BJ (cell line): ENCODE measurements around the gene CDH6. TPM values are rescaled to one million over a fixed set of nuclear protein-coding genes. Genes with fewer than 3 reads are reported as not detected.

Experiments
- CTCF ChIA-PET: fragments of 350-600 bp; formaldehyde crosslinking; extraction: SDS; loops from one replicate; lab custom pipeline; 2021; ENCODE audit warnings: antibody characterized with exemption, inconsistent platforms; lab: Yijun Ruan, JAX
- POLR2A ChIA-PET: fragments of 300-600 bp; sonication (Branson Sonifier 250); formaldehyde crosslinking; extraction: SDS; loops from one replicate; lab custom pipeline; 2021; ENCODE audit warnings: antibody characterized with exemption; lab: Charles Lee
- DNase-seq: peaks from one replicate; pipeline ENCODE4 v3.0.0-alpha.2; 2011; ENCODE audit warnings: low read depth
- H3K27me3 ChIP-seq: 2 replicates; pipeline ENCODE4 v1.6.0; 2011; ENCODE audit warnings: low read length; ENCODE audit not compliant: control insufficient read depth, insufficient read depth
- H3K36me3 ChIP-seq: 2 replicates; pipeline ENCODE4 v1.5.1; 2011; ENCODE audit warnings: low read length; ENCODE audit not compliant: control insufficient read depth, insufficient read depth
- H3K4me3 ChIP-seq: 2 replicates; pipeline ENCODE4 v1.5.1; 2011; ENCODE audit warnings: low read depth, mild to moderate bottlenecking, control low read depth, low read length
- CTCF ChIP-seq: IDR thresholded peaks from 2 replicates; pipeline ENCODE4 v1.5.1; 2011; ENCODE audit warnings: low read depth, mild to moderate bottlenecking, control low read depth, inconsistent platforms, low read length, moderate library complexity; ENCODE audit not compliant: insufficient read depth
- polyA plus RNA-seq: library from polyadenylated mRNA; depleted of rRNA; stranded (reverse); fragments of >200 nt; gene quantifications from 2 replicates; pipeline ENCODE4 v1.2.3, GENCODE V29; 2011

The CDH6 gene
- polyA plus RNA-seq, 1 experiment = 2.9 TPM

- Histone ChIP-seq H3K36me3 (no peaks in the 10 kb centered on the region), H3K4me3 (no peak overlapping the region), H3K27me3 (no peaks in the 10 kb centered on the region)
- POLR2A ChIA-PET = no interaction called here
- CTCF ChIA-PET = interaction anchor here (1.0 to 1.1 kb wide), 2 partner anchors 27 to 29 kb away, joined by 3 to 4 read pairs; no protein-coding TSS in a partner anchor
- TF ChIP-seq CTCF = no peak
- DNase-seq = no peak
These were observed 35.8 kb upstream of the CDH6 start for GRCh38 chr5:31157720-31158119.

- Histone ChIP-seq H3K4me3 (no peak overlapping the region), H3K36me3 (no peaks in the 10 kb centered on the region), H3K27me3 (no peaks in the 10 kb centered on the region)
- ChIA-PET CTCF (interaction anchor here (1.1 kb wide), 1 partner anchor 28 kb away, joined by 4 read pairs; no protein-coding TSS in a partner anchor), POLR2A (interaction anchor here (0.6 kb wide), 1 partner anchor 16 kb away, joined by 5 read pairs; no protein-coding TSS in a partner anchor)
- TF ChIP-seq CTCF = no peak
- DNase-seq = no peak
These were observed 34.8 kb upstream of the CDH6 start for GRCh38 chr5:31158686-31159085.

- Histone ChIP-seq H3K27me3 (no peaks in the 10 kb centered on the region), H3K36me3 (no peaks in the 10 kb centered on the region), H3K4me3 (no peak overlapping the region)
- POLR2A ChIA-PET = interaction anchor here (0.6 kb wide), 1 partner anchor 1041 kb away, joined by 5 read pairs; no protein-coding TSS in a partner anchor
- no peak for DNase-seq
- CTCF ChIA-PET = interaction anchor here (1.0 kb wide), 1 partner anchor 8 kb away, joined by 3 read pairs; no protein-coding TSS in a partner anchor
- no peak for TF ChIP-seq CTCF
These were observed 31.7 kb upstream of the CDH6 start for GRCh38 chr5:31161781-31162181.

GRCh38 chr5:31165729-31166128 lies 27.8 kb upstream of the CDH6 start:
- TF ChIP-seq CTCF = no peak
- DNase-seq = no peak
- Histone ChIP-seq H3K36me3 (no peaks in the 10 kb centered on the region), H3K27me3 (no peaks in the 10 kb centered on the region), H3K4me3 (no peak overlapping the region)
- ChIA-PET POLR2A (no interaction called here), CTCF (no interaction called here)

- TF ChIP-seq CTCF = no peak
- POLR2A ChIA-PET = no interaction called here
- Histone ChIP-seq H3K27me3 (no peaks in the 10 kb centered on the region), H3K36me3 (no peaks in the 10 kb centered on the region), H3K4me3 (no peak overlapping the region)
- DNase-seq = no peak
- CTCF ChIA-PET = interaction anchor here (0.5 to 2.5 kb wide), 4 partner anchors 10 to 129 kb away, joined by 3 to 7 read pairs (median 4); no protein-coding TSS in a partner anchor
These were observed 24.1 kb upstream of the CDH6 start for GRCh38 chr5:31169379-31169778.
